ENCODE results near the gene GUCA1A. TPM values are rescaled to one million over a fixed set of nuclear protein-coding genes. Genes with fewer than 3 reads are reported as not detected.

The GUCA1A gene
- total RNA-seq, 2 experiments from 2014 or later = not detected

GRCh38 chr6:42154461-42155209 is 18.5 kb upstream of the GUCA1A start:
- no peak overlapping the region for H3K27ac Mint-ChIP-seq
- ChIA-PET POLR2A (no interaction called here), CTCF (no interaction called here)
- Histone ChIP-seq H3K27me3 (ENCODE audit: control insufficient read depth in 1 of 2, insufficient read depth in 2 of 2, low read length in 2 of 2) (no peaks in the 10 kb centered on the region), H3K4me3 (ENCODE audit: low read length) (no peak overlapping the region), H3K36me3 (ENCODE audit: insufficient read depth, low read length) (no peaks in the 10 kb centered on the region), H3K4me1 (ENCODE audit: insufficient read depth, low read length) (no peaks in the 10 kb centered on the region), H3K9me3 (ENCODE audit: control insufficient read depth in 1 of 2, insufficient read depth in 1 of 2, low read length in 2 of 2) (no peaks in the 10 kb centered on the region), H3K27ac (ENCODE audit: low read depth in 1 of 2, low read length in 2 of 2) (no peak overlapping the region)
- TF ChIP-seq, protein P1, sequence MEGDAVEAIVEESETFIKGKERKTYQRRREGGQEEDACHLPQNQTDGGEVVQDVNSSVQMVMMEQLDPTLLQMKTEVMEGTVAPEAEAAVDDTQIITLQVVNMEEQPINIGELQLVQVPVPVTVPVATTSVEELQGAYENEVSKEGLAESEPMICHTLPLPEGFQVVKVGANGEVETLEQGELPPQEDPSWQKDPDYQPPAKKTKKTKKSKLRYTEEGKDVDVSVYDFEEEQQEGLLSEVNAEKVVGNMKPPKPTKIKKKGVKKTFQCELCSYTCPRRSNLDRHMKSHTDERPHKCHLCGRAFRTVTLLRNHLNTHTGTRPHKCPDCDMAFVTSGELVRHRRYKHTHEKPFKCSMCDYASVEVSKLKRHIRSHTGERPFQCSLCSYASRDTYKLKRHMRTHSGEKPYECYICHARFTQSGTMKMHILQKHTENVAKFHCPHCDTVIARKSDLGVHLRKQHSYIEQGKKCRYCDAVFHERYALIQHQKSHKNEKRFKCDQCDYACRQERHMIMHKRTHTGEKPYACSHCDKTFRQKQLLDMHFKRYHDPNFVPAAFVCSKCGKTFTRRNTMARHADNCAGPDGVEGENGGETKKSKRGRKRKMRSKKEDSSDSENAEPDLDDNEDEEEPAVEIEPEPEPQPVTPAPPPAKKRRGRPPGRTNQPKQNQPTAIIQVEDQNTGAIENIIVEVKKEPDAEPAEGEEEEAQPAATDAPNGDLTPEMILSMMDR (IDR thresholded peaks at IDR 0.05) = no peak
- no peaks in the 10 kb centered on the region for H3K9me3 Mint-ChIP-seq
- no peaks in the 10 kb centered on the region for H3K36me3 Mint-ChIP-seq (ENCODE audit: low read depth)
- no peaks in the 10 kb centered on the region for H3K4me1 Mint-ChIP-seq (ENCODE audit: low read depth)
- intact Hi-C loops (cut with DNase I, micrococcal nuclease) = no loop called here
- ATAC-seq (ENCODE audit: poor library complexity) (no peak), DNase-seq (no peak)
- H3K27me3 Mint-ChIP-seq = no peaks in the 10 kb centered on the region
- H3K4me3 Mint-ChIP-seq = no peak overlapping the region

DNA sequence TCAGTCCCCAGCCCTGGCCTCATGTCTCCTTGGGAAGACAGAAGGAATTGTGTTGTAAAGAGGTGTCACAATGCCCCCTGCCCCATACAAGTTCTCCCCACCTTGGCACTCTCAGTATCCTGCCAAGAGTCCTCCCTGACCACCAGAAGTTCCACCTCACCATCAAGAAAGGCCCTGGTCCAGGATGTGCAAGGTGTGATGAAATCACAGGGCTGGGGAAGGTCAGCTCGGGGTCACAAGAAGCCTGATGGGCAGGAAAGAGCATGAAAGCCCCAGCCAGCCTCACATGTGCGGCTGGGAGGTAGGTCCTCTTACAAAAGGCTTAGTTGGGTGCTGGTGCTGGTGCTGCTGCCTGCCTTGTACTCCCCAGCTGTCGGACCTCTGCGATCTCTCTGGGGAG is 17.9 kb upstream of the GUCA1A start:
- no peak overlapping the region for H3K27ac ChIP-seq (ENCODE audit: low read depth in 1 of 2, low read length in 2 of 2)
- Mint-ChIP-seq H3K9me3 (no peaks in the 10 kb centered on the region), H3K27ac (no peak overlapping the region), H3K4me3 (no peak overlapping the region), H3K27me3 (no peaks in the 10 kb centered on the region), H3K4me1 (ENCODE audit: low read depth) (no peaks in the 10 kb centered on the region), H3K36me3 (ENCODE audit: low read depth) (no peaks in the 10 kb centered on the region)
- ChIA-PET CTCF (no interaction called here), POLR2A (no interaction called here)
- no peak overlapping the region for H3K4me3 ChIP-seq (ENCODE audit: low read length)
- no peaks in the 10 kb centered on the region for H3K9me3 ChIP-seq (ENCODE audit: control insufficient read depth in 1 of 2, insufficient read depth in 1 of 2, low read length in 2 of 2)
- intact Hi-C loops (cut with DNase I, micrococcal nuclease) = no loop called here
- no peaks in the 10 kb centered on the region for H3K36me3 ChIP-seq (ENCODE audit: insufficient read depth, low read length)
- no peaks in the 10 kb centered on the region for H3K4me1 ChIP-seq (ENCODE audit: insufficient read depth, low read length)
- no peak for ATAC-seq (ENCODE audit: poor library complexity)
- no peak for DNase-seq
- TF ChIP-seq, protein P1 (IDR thresholded peaks at IDR 0.05) = no peak
- H3K27me3 ChIP-seq (ENCODE audit: control insufficient read depth in 1 of 2, insufficient read depth in 2 of 2, low read length in 2 of 2) = no peaks in the 10 kb centered on the region

GRCh38 chr6:42156638-42157037 is 16.5 kb upstream of the GUCA1A start:
- no peaks in the 10 kb centered on the region for H3K9me3 Mint-ChIP-seq
- H3K4me3 Mint-ChIP-seq = no peak overlapping the region
- TF ChIP-seq, protein P1 (IDR thresholded peaks at IDR 0.05) = no peak
- Histone ChIP-seq H3K27me3 (ENCODE audit: control insufficient read depth in 1 of 2, insufficient read depth in 2 of 2, low read length in 2 of 2) (no peaks in the 10 kb centered on the region), H3K4me1 (ENCODE audit: insufficient read depth, low read length) (no peaks in the 10 kb centered on the region), H3K27ac (ENCODE audit: low read depth in 1 of 2, low read length in 2 of 2) (no peak overlapping the region), H3K36me3 (ENCODE audit: insufficient read depth, low read length) (no peaks in the 10 kb centered on the region), H3K9me3 (ENCODE audit: control insufficient read depth in 1 of 2, insufficient read depth in 1 of 2, low read length in 2 of 2) (no peaks in the 10 kb centered on the region), H3K4me3 (ENCODE audit: low read length) (no peak overlapping the region)
- POLR2A ChIA-PET = no interaction called here
- no peaks in the 10 kb centered on the region for H3K27me3 Mint-ChIP-seq
- H3K36me3 Mint-ChIP-seq (ENCODE audit: low read depth) = no peaks in the 10 kb centered on the region
- no peaks in the 10 kb centered on the region for H3K4me1 Mint-ChIP-seq (ENCODE audit: low read depth)
- H3K27ac Mint-ChIP-seq = no peak overlapping the region
- intact Hi-C loops (cut with DNase I, micrococcal nuclease) = no loop called here
- ATAC-seq (ENCODE audit: poor library complexity) = no peak
- DNase-seq = no peak
- CTCF ChIA-PET = no interaction called here

Data from CD4-positive, alpha-beta T cell (primary cell).